GM21576 (cell line): ENCODE results near the gene STOML1.

Experiments
- ATAC-seq: cut with Tn5 transposase; IDR thresholded peaks from one replicate; pipeline ENCODE4 v1.9.1; 2021; ENCODE audit warnings: mild to moderate bottlenecking, moderate library complexity; ENCODE audit not compliant: unreplicated experiment

STOML1 gene

GRCh38 chr15:73934281-73934680 is 57.8 kb downstream of the STOML1 start:
- no peak for ATAC-seq

GRCh38 chr15:73932381-73933191 is 59.5 kb downstream of the STOML1 start:
- ATAC-seq: no peak

- ATAC-seq: no peak
These were observed 60.7 kb downstream of the STOML1 start for GRCh38 chr15:73931441-73931840.

GRCh38 chr15:73930790-73931281 is 61.3 kb downstream of the STOML1 start:
- ATAC-seq: no peak

- ATAC-seq: no peak
These were observed 61.7 kb downstream of the STOML1 start for GRCh38 chr15:73930371-73930770.

- ATAC-seq: no peak
These were observed 63.0 kb downstream of the STOML1 start for GRCh38 chr15:73928971-73929627.
